ENCODE measurements around the gene RFX6.

The RFX6 gene

DNA sequence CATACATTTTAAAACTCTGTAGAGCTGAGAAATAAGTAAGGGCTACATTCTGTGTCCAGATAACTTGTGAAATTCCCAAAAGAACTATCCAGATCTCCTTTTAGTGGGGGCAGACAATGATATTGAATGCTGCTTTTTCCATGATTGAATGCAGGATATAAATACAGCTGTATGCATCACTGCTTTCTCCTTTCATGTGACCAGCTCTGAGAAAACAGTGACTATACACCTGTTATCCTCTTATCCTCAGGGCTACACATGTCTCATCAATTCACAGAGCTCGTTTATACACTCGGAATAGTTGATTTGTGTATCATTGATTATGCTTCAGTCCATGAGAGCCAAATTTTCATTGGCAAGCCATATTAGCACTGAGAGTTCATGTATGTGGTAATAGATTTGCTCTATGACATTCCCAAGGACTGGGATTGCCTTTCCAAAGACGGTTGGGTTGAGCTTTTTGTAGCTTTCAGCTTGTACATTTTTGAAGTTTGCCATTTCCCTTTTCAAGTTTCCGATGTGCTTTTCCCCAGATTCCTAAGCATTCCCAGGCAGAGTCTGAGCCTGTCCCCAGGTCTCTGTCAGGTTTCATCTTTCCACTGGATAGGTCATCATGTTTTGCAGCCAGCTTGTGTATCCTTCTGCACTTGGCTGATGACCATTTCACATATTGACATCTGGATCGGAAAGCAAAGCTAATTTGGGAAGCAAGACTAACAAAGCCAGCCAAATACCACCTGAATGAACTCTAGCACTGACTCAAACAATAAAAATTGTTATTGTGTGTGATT, 97.7 kb downstream of the RFX6 start:
- no peak for DNase-seq

DNA sequence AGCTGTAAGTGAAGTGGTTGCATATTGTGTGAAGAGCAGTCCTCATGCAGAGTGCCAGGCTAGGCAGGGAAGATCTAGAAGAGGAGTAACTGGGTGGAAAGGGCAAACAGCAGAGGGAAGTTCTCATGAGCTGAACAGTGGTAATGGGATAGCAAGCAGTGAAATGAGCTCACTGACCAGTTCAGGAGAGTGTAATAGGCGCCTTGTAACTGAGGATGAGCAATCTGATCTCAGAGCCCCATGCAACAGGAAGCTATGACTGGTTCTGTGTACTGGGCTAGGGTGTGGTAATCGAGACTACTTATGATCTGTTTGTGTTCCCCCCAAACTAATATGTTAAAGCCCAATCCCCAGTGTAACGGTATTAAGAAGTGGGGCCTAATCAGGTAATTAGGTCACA, 98.6 kb downstream of the RFX6 start:
- no peak for DNase-seq

DNA sequence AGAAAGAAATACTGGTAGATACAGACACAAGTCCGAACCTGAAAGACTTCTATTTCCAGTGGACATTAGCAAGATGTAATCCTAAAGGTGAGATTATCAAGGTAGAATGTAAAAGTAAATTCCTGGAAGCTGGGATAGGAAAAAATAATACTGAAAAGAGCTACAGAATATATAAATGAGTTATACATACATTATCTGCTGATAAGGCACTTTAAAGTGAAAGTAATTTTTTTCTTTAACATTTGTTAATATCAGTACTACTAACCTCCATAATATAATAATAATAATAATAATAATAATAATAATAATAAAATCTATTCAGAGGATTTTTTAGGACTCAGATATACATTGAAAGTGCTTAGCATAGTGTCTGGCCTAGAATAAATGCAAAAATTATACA, 102.5 kb downstream of the RFX6 start:
- DNase-seq = no peak
